RPMI8226 (cell line): ENCODE measurements around the gene ABTB2.

Source experiments
- DNase-seq: peaks from one replicate; pipeline ENCODE4 v3.0.0-alpha.2; 2015

The ABTB2 gene

GRCh38 chr11:34160791-34161190 lies 197.0 kb downstream of the ABTB2 start:
- DNase-seq: no peak

GRCh38 chr11:34160049-34160721 lies 197.6 kb downstream of the ABTB2 start:
- DNase-seq: no peak

GRCh38 chr11:34158661-34159060 lies 199.1 kb downstream of the ABTB2 start:
- no peak for DNase-seq

- DNase-seq: no peak
Observed at GRCh38 chr11:34157163-34157562, 200.6 kb downstream of the ABTB2 start.

- no peak for DNase-seq
Observed at GRCh38 chr11:34155757-34156062, 202.1 kb downstream of the ABTB2 start.

GRCh38 chr11:34155057-34155756 lies 202.6 kb downstream of the ABTB2 start:
- DNase-seq: no peak

- DNase-seq: no peak
Observed at GRCh38 chr11:34154059-34154875, 203.5 kb downstream of the ABTB2 start.

GRCh38 chr11:34151916-34152845 lies 205.6 kb downstream of the ABTB2 start:
- no peak for DNase-seq

GRCh38 chr11:34151166-34151565 lies 206.6 kb downstream of the ABTB2 start:
- DNase-seq: no peak

GRCh38 chr11:34150494-34151151 lies 207.2 kb downstream of the ABTB2 start:
- no peak for DNase-seq

- no peak for DNase-seq
Observed at GRCh38 chr11:34149786-34150185, 208.0 kb downstream of the ABTB2 start.

- no peak for DNase-seq
Observed at GRCh38 chr11:34149274-34149673, 208.5 kb downstream of the ABTB2 start.

- DNase-seq: no peak
Observed at GRCh38 chr11:34148504-34149165, 209.2 kb downstream of the ABTB2 start.

GRCh38 chr11:34147581-34147980 lies 210.2 kb downstream of the ABTB2 start:
- DNase-seq: no peak

- no peak for DNase-seq
Observed at GRCh38 chr11:34146866-34147265, 210.9 kb downstream of the ABTB2 start.

- DNase-seq: no peak
Observed at GRCh38 chr11:34146411-34146810, 211.4 kb downstream of the ABTB2 start.

- DNase-seq: no peak
Observed at GRCh38 chr11:34145847-34146381, 211.9 kb downstream of the ABTB2 start.

- DNase-seq: no peak
Observed at GRCh38 chr11:34145073-34145472, 212.7 kb downstream of the ABTB2 start.

GRCh38 chr11:34143048-34143447 lies 214.8 kb downstream of the ABTB2 start:
- no peak for DNase-seq

GRCh38 chr11:34140149-34140548 lies 217.7 kb downstream of the ABTB2 start:
- DNase-seq: no peak

- DNase-seq: no peak
Observed at GRCh38 chr11:34139346-34139745, 218.5 kb downstream of the ABTB2 start.
